NCI-H82 (cell line): ENCODE results near the gene ANK3.

Source experiments
- DNase-seq: peaks from one replicate; lab custom pipeline; 2025; lab: John Stamatoyannopoulos, UW

The ANK3 gene

GRCh38 chr10:60343254-60343653 is 46.4 kb downstream of the ANK3 start:
- DNase-seq, result no peak

GRCh38 chr10:60341969-60342368 is 47.7 kb downstream of the ANK3 start:
- no peak for DNase-seq

- no peak for DNase-seq
These were observed 48.7 kb downstream of the ANK3 start for GRCh38 chr10:60340973-60341372.

GRCh38 chr10:60339757-60340156 is 49.9 kb downstream of the ANK3 start:
- DNase-seq, result no peak

GRCh38 chr10:60338786-60339185 is 50.9 kb downstream of the ANK3 start:
- no peak for DNase-seq

- no peak for DNase-seq
These were observed 51.6 kb downstream of the ANK3 start for GRCh38 chr10:60338002-60338564.

GRCh38 chr10:60336901-60337630 is 52.6 kb downstream of the ANK3 start:
- no peak for DNase-seq

- DNase-seq, result peak; percentile 4
These were observed 54.0 kb downstream of the ANK3 start for GRCh38 chr10:60335708-60336107.

- DNase-seq, result no peak
These were observed 54.7 kb downstream of the ANK3 start for GRCh38 chr10:60334991-60335390.

GRCh38 chr10:60332371-60332770 is 57.3 kb downstream of the ANK3 start:
- no peak for DNase-seq

GRCh38 chr10:60331886-60332285 is 57.8 kb downstream of the ANK3 start:
- DNase-seq, result no peak

- DNase-seq, result peak; percentile 14
These were observed 66.5 kb downstream of the ANK3 start for GRCh38 chr10:60323162-60323561.

GRCh38 chr10:60320666-60321065 is 69.0 kb downstream of the ANK3 start:
- no peak for DNase-seq

- no peak for DNase-seq
These were observed 73.6 kb downstream of the ANK3 start for GRCh38 chr10:60316029-60316428.

GRCh38 chr10:60315311-60315710 is 74.4 kb downstream of the ANK3 start:
- no peak for DNase-seq

- DNase-seq, result no peak
These were observed 75.4 kb downstream of the ANK3 start for GRCh38 chr10:60314069-60314940.

GRCh38 chr10:60313589-60313952 is 76.1 kb downstream of the ANK3 start:
- no peak for DNase-seq

- no peak for DNase-seq
These were observed 76.7 kb downstream of the ANK3 start for GRCh38 chr10:60312818-60313588.

GRCh38 chr10:60311821-60312220 is 77.9 kb downstream of the ANK3 start:
- no peak for DNase-seq

GRCh38 chr10:60310740-60311139 is 78.9 kb downstream of the ANK3 start:
- peak; percentile 7 for DNase-seq

GRCh38 chr10:60309891-60310290 is 79.8 kb downstream of the ANK3 start:
- no peak for DNase-seq

GRCh38 chr10:60309371-60309770 is 80.3 kb downstream of the ANK3 start:
- DNase-seq, result no peak
